Progenitor cell of endocrine pancreas (in vitro differentiated cells): ENCODE data around the gene CNR1. TPM values are rescaled to one million over a fixed set of nuclear protein-coding genes. Genes with fewer than 3 reads are reported as not detected.

ENCODE experiments used
- DNase-seq: peaks from one replicate; pipeline ENCODE4 v3.0.0; 2021; ENCODE audit warnings: low spot score; ENCODE audit not compliant: unreplicated experiment
- H3K27ac Mint-ChIP-seq: 2 replicates; pipeline ENCODE4 v1.8.0; 2021; ENCODE audit warnings: mild to moderate bottlenecking, moderate library complexity, mixed read lengths
- H3K27me3 Mint-ChIP-seq: 2 replicates; pipeline ENCODE4 v1.8.0; 2021; ENCODE audit warnings: mixed read lengths
- H3K36me3 Mint-ChIP-seq: 2 replicates; pipeline ENCODE4 v1.8.0; 2022; ENCODE audit warnings: mixed read lengths; ENCODE audit not compliant: insufficient read depth
- H3K4me1 Mint-ChIP-seq: 2 replicates; pipeline ENCODE4 v1.8.0; 2021; ENCODE audit warnings: low read depth, mixed read lengths
- H3K4me3 Mint-ChIP-seq: 2 replicates; pipeline ENCODE4 v1.8.0; 2021; ENCODE audit warnings: low read depth, mild to moderate bottlenecking, moderate library complexity, mixed read lengths
- H3K9me3 Mint-ChIP-seq: 2 replicates; pipeline ENCODE4 v1.8.0; 2021; ENCODE audit warnings: low read depth, mixed read lengths
- CTCF ChIP-seq: fragments of 200-600 bp; sonication (generic); IDR thresholded peaks from one replicate; pipeline ENCODE4 v1.5.0; 2021; ENCODE audit warnings: antibody characterized with exemption, mild to moderate bottlenecking; ENCODE audit not compliant: unreplicated experiment
- total RNA-seq: library from RNA; stranded (reverse); gene quantifications from 2 replicates; pipeline ENCODE4 v1.2.1, GENCODE V29; 2021

CNR1 gene
- total RNA-seq, 1 donor from 2014 or later = 26.2 TPM

DNA sequence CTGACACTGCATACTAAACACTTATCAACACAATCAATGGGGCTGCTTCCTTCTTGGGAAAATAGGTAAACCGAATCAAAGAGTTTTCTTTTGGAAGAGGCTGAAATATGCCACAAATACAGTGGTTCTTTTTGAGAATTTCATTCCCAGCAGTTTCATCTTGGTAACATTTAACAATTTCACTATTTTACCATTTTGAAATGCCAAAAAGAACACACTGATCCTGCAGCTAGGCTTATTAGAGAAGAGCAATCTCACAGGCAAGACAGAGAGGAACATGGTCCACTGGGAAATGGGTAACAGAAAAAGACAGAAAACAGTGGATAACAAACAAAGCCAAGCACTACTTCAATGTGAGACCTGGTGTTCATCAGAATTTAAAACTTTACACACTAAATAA lies 2.5 kb downstream of the CNR1 start:
- no peak overlapping the region for H3K4me3 Mint-ChIP-seq
- TF ChIP-seq CTCF = no peak
- no peaks in the 10 kb centered on the region for H3K36me3 Mint-ChIP-seq
- H3K27me3 Mint-ChIP-seq = peaks cover 12% of the 10 kb centered on the region
- H3K27ac Mint-ChIP-seq = no peak overlapping the region
- H3K4me1 Mint-ChIP-seq = peaks cover 28% of the 10 kb centered on the region
- no peaks in the 10 kb centered on the region for H3K9me3 Mint-ChIP-seq
- no peak for DNase-seq

GRCh38 chr6:88161940-88162339 lies 4.2 kb downstream of the CNR1 start:
- Mint-ChIP-seq H3K36me3 (no peaks in the 10 kb centered on the region), H3K4me1 (peaks cover 24% of the 10 kb centered on the region)

GRCh38 chr6:88157106-88157505 lies 9.0 kb downstream of the CNR1 start:
- Mint-ChIP-seq H3K27ac (no peak overlapping the region), H3K4me1 (peaks cover 5% of the 10 kb centered on the region), H3K36me3 (no peaks in the 10 kb centered on the region), H3K27me3 (no peaks in the 10 kb centered on the region), H3K9me3 (no peaks in the 10 kb centered on the region), H3K4me3 (no peak overlapping the region)
- no peak for DNase-seq
- TF ChIP-seq CTCF = peak; percentile 23

More at GRCh38 chr6:88161940-88162339, 4.2 kb downstream of the CNR1 start:
- H3K9me3 Mint-ChIP-seq = no peaks in the 10 kb centered on the region
- H3K27me3 Mint-ChIP-seq = no peaks in the 10 kb centered on the region
- no peak for TF ChIP-seq CTCF
- no peak for DNase-seq
- no peak overlapping the region for H3K27ac Mint-ChIP-seq
- H3K4me3 Mint-ChIP-seq = no peak overlapping the region

DNA sequence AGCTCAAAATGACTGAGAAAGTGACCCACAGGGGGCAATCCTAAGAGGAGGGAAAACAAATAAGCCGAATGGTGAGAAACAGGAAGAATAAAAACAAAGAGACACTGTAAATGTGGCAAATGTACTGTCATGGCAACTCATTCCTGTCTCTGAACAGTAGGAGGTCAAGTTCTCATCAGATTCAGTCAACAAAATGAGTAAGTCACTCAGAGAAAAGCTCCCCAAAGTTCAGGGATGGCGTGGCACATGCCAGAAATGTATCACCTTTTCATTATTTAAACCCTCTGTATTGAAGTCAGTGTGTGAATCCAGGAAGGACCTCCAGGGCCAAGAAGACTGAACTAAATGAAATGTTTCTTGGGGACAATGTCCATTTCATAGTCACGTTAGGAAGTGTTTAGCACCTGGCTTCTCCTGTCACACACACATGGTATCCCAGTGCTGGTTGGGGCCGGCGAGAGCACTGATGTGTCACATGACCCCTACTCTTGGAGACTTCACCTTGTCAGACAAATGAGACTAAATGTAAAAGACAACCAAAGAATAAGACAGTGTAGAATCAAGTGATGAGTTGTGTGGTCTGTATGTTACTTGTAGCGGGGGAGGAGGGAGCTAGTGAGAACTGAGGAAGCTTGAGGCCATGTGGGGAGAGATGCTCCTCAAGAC lies 20.7 kb downstream of the CNR1 start:
- H3K36me3 Mint-ChIP-seq = peaks cover 17% of the 10 kb centered on the region
- TF ChIP-seq CTCF = no peak
- no peak for DNase-seq
- H3K27me3 Mint-ChIP-seq = no peaks in the 10 kb centered on the region
- no peak overlapping the region for H3K4me3 Mint-ChIP-seq
- peaks cover 3% of the 10 kb centered on the region for H3K4me1 Mint-ChIP-seq
- no peaks in the 10 kb centered on the region for H3K9me3 Mint-ChIP-seq
- no peak overlapping the region for H3K27ac Mint-ChIP-seq

GRCh38 chr6:88144637-88145297 lies 21.4 kb downstream of the CNR1 start:
- TF ChIP-seq CTCF = no peak
- H3K4me3 Mint-ChIP-seq = no peak overlapping the region
- DNase-seq = no peak
- H3K27ac Mint-ChIP-seq = no peak overlapping the region
- H3K27me3 Mint-ChIP-seq = no peaks in the 10 kb centered on the region
- no peaks in the 10 kb centered on the region for H3K9me3 Mint-ChIP-seq
- H3K4me1 Mint-ChIP-seq = peaks cover 3% of the 10 kb centered on the region
- peaks cover 17% of the 10 kb centered on the region for H3K36me3 Mint-ChIP-seq
